ENCODE measurements around the gene ENKD1. TPM values are rescaled to one million over a fixed set of nuclear protein-coding genes. Genes with fewer than 3 reads are reported as not detected.

ENKD1 gene
- total and polyA plus RNA-seq, 2 experiments from 2014 or later, result 11.6 to 11.8 TPM

- Mint-ChIP-seq H3K4me1 (0 out of 3 replicates have a peak, but pooled peaks cover 3% of the 10 kb centered on the region), H3K9me3 (no peaks in the 10 kb centered on the region), H3K27ac (peak overlapping the region; percentile 15; the same call in 1 of the 2 replicates), H3K36me3 (ENCODE audit: low read depth) (0 out of 3 replicates have a peak, but pooled peaks cover 3% of the 10 kb centered on the region), H3K4me3 (no peak overlapping the region), H3K27me3 (ENCODE audit: insufficient read depth, low read depth, poor library complexity) (peaks cover 15% of the 10 kb centered on the region)
- Histone ChIP-seq H2AFZ (no peak overlapping the region), H3K79me2 (replicated peaks; ENCODE audit: insufficient read depth) (no peaks in the 10 kb centered on the region), H3F3A (replicated peaks; ENCODE audit: low read depth) (no peaks in the 10 kb centered on the region), H3K4me2 (no peak overlapping the region), H4K20me1 (replicated peaks; ENCODE audit: insufficient read depth) (peaks cover 10% of the 10 kb centered on the region), H3K4me3 (no peak overlapping the region), H3K36me3 (ENCODE audit: insufficient read depth) (no peaks in the 10 kb centered on the region), H3K27me3 (ENCODE audit: insufficient read depth) (no peaks in the 10 kb centered on the region), H3K9me2 (ENCODE audit: insufficient read depth) (no peaks in the 10 kb centered on the region), H3K4me1 (ENCODE audit: insufficient read depth) (no peaks in the 10 kb centered on the region), H3K27ac (ENCODE audit: low read depth) (peak overlapping the region; percentile 55; the same call in 1 of the 2 replicates)
- TF ChIP-seq ETS1 (IDR thresholded peaks at IDR 0.05) (no peak), STAT1 (IDR thresholded peaks at IDR 0.05; ENCODE audit: unreplicated experiment) (no peak), JUNB (IDR thresholded peaks at IDR 0.05; ENCODE audit: unreplicated experiment) (no peak), CTCF (conservative IDR thresholded peaks at IDR 0.05; ENCODE audit: low read depth in 2 of 2) (no peak), NANOG (IDR thresholded peaks at IDR 0.05; ENCODE audit: borderline replicate concordance) (no peak), POLR2AphosphoS5 (IDR thresholded peaks at IDR 0.05; ENCODE audit: low read depth) (no peak), ZNF331 (CRISPR knock-in tag; IDR thresholded peaks at IDR 0.05; ENCODE audit: low read depth) (no peak), REST (IDR thresholded peaks at IDR 0.05; ENCODE audit: unreplicated experiment) (no peak), ZNF462 (CRISPR knock-in tag; IDR thresholded peaks at IDR 0.05) (no peak), EZH2 (IDR thresholded peaks at IDR 0.05; ENCODE audit: low read depth, unreplicated experiment) (no peak), CREB1 (CRISPR knock-in tag; IDR thresholded peaks at IDR 0.05; ENCODE audit: low read depth) (no peak), EZH2phosphoT487 (IDR thresholded peaks at IDR 0.05; ENCODE audit: unreplicated experiment) (no peak), ZNF114 (CRISPR knock-in tag; IDR thresholded peaks at IDR 0.05) (no peak)
- ATAC-seq (peak; percentile 23; the same call in 2 of the 3 replicates), DNase-seq (ENCODE audit: low spot score) (peak; percentile 65)
These were observed 11.2 kb upstream of the ENKD1 start for GRCh38 chr16:67677712-67678111.

Data from GM23338 (cell line).